ENCODE data around the gene ATP6V0E2.

Gene ATP6V0E2

GRCh38 chr7:149853157-149853556 is 20.6 kb upstream of the ATP6V0E2 start:
- Histone ChIP-seq H3K4me3 (ENCODE audit: low read depth, low read length, poor library complexity, severe bottlenecking) (no peak overlapping the region), H3K4me1 (ENCODE audit: insufficient read depth, low read length, severe bottlenecking) (no peaks in the 10 kb centered on the region), H3K27ac (ENCODE audit: low read depth, low read length, poor library complexity, severe bottlenecking) (no peak overlapping the region), H3K36me3 (ENCODE audit: insufficient read depth, low read length) (no peaks in the 10 kb centered on the region), H3K27me3 (ENCODE audit: insufficient read depth, low read length) (no peaks in the 10 kb centered on the region; the same call in 1 of the 2 replicates), H3K9ac (ENCODE audit: low read length) (no peak overlapping the region), H2AFZ (ENCODE audit: low read length) (no peak overlapping the region), H3K9me2 (ENCODE audit: low read depth, low read length) (no peaks in the 10 kb centered on the region), H3K79me2 (ENCODE audit: insufficient read depth, low read length) (no peaks in the 10 kb centered on the region), H3K9me3 (ENCODE audit: low read length) (no peaks in the 10 kb centered on the region), H3K4me2 (ENCODE audit: low read length) (no peak overlapping the region), H3F3A (ENCODE audit: insufficient read depth, low read length) (no peaks in the 10 kb centered on the region), H4K20me1 (ENCODE audit: insufficient read depth, low read length) (no peaks in the 10 kb centered on the region)
- TF ChIP-seq CTCF (IDR thresholded peaks at IDR 0.05; ENCODE audit: low read length) (no peak), EZH2 (IDR thresholded peaks at IDR 0.05; ENCODE audit: borderline replicate concordance, low read length) (no peak)

GRCh38 chr7:149854611-149855360 is 19.0 kb upstream of the ATP6V0E2 start:
- Histone ChIP-seq H3K4me3 (ENCODE audit: low read depth, low read length, poor library complexity, severe bottlenecking) (no peak overlapping the region), H3K27me3 (ENCODE audit: insufficient read depth, low read length) (no peaks in the 10 kb centered on the region; the same call in 1 of the 2 replicates), H3K4me2 (ENCODE audit: low read length) (no peak overlapping the region), H3K9me2 (ENCODE audit: low read depth, low read length) (no peaks in the 10 kb centered on the region), H3K79me2 (ENCODE audit: insufficient read depth, low read length) (no peaks in the 10 kb centered on the region), H3K9ac (ENCODE audit: low read length) (no peak overlapping the region), H3K4me1 (ENCODE audit: insufficient read depth, low read length, severe bottlenecking) (no peaks in the 10 kb centered on the region), H3K36me3 (ENCODE audit: insufficient read depth, low read length) (no peaks in the 10 kb centered on the region), H3K9me3 (ENCODE audit: low read length) (no peaks in the 10 kb centered on the region), H2AFZ (ENCODE audit: low read length) (no peak overlapping the region), H3K27ac (ENCODE audit: low read depth, low read length, poor library complexity, severe bottlenecking) (no peak overlapping the region), H4K20me1 (ENCODE audit: insufficient read depth, low read length) (no peaks in the 10 kb centered on the region), H3F3A (ENCODE audit: insufficient read depth, low read length) (no peaks in the 10 kb centered on the region)
- no peak for TF ChIP-seq CTCF (IDR thresholded peaks at IDR 0.05; ENCODE audit: low read length)
- TF ChIP-seq EZH2 (IDR thresholded peaks at IDR 0.05; ENCODE audit: borderline replicate concordance, low read length): no peak

GRCh38 chr7:149855361-149856305 is 18.1 kb upstream of the ATP6V0E2 start:
- Histone ChIP-seq H2AFZ (ENCODE audit: low read length) (no peak overlapping the region), H3K4me2 (ENCODE audit: low read length) (no peak overlapping the region), H3F3A (ENCODE audit: insufficient read depth, low read length) (no peaks in the 10 kb centered on the region), H3K36me3 (ENCODE audit: insufficient read depth, low read length) (no peaks in the 10 kb centered on the region), H3K9me3 (ENCODE audit: low read length) (no peaks in the 10 kb centered on the region), H3K4me1 (ENCODE audit: insufficient read depth, low read length, severe bottlenecking) (no peaks in the 10 kb centered on the region), H3K4me3 (ENCODE audit: low read depth, low read length, poor library complexity, severe bottlenecking) (no peak overlapping the region), H3K9ac (ENCODE audit: low read length) (no peak overlapping the region), H3K27ac (ENCODE audit: low read depth, low read length, poor library complexity, severe bottlenecking) (no peak overlapping the region), H3K79me2 (ENCODE audit: insufficient read depth, low read length) (no peaks in the 10 kb centered on the region), H3K27me3 (ENCODE audit: insufficient read depth, low read length) (no peaks in the 10 kb centered on the region; the same call in 1 of the 2 replicates), H3K9me2 (ENCODE audit: low read depth, low read length) (no peaks in the 10 kb centered on the region), H4K20me1 (ENCODE audit: insufficient read depth, low read length) (no peaks in the 10 kb centered on the region)
- no peak for TF ChIP-seq CTCF (IDR thresholded peaks at IDR 0.05; ENCODE audit: low read length)
- TF ChIP-seq EZH2 (IDR thresholded peaks at IDR 0.05; ENCODE audit: borderline replicate concordance, low read length): no peak

All from OCI-LY1 (cell line).